H1 (cell line): ENCODE data around the gene LCMT1. TPM values are rescaled to one million over a fixed set of nuclear protein-coding genes. Genes with fewer than 3 reads are reported as not detected.

ENCODE experiments used
- CTCF ChIA-PET: fragments of 300-600 bp; sonication (Branson Sonifier 250); formaldehyde crosslinking; loops from one replicate; lab custom pipeline; 2021; ENCODE audit not compliant: partially characterized antibody; lab: Charles Lee
- POLR2A ChIA-PET: fragments of 300-600 bp; sonication (Branson Sonifier 250); formaldehyde crosslinking; loops from one replicate; lab custom pipeline; 2021; ENCODE audit warnings: inconsistent platforms; ENCODE audit not compliant: partially characterized antibody; lab: Charles Lee
- DNase-seq, 2 experiments: peaks; one replicate each; pipeline versions ENCODE4 v3.0.0 to v3.0.0-alpha.2; 2010 to 2022; ENCODE audit warnings: low spot score in 2 of 2, low read depth in 1 of 2, mixed read lengths in 1 of 2
- FAIRE-seq: peaks from 2 replicates; lab custom pipeline; 2011; peaks lifted over from hg19 to GRCh38; lab: Jason Lieb, UNC
- H2AFZ ChIP-seq: 2 replicates; pipeline ENCODE4 v1.8.1; 2012; ENCODE audit warnings: low read length, inconsistent platforms
- H2AK5ac ChIP-seq: 2 replicates; pipeline ENCODE4 v1.6.1; 2013; ENCODE audit warnings: low read depth, low read length
- H2BK120ac ChIP-seq: replicated peaks from 2 replicates; pipeline ENCODE3; 2013; ENCODE audit warnings: low read depth, low read length, inconsistent platforms
- H2BK12ac ChIP-seq: 2 replicates; pipeline ENCODE4 v1.6.1; 2013; ENCODE audit warnings: low read depth, low read length
- H2BK15ac ChIP-seq: 2 replicates; pipeline ENCODE4 v1.6.1; 2013; ENCODE audit warnings: low read length
- H2BK20ac ChIP-seq: 2 replicates; pipeline ENCODE4 v1.6.1; 2013; ENCODE audit warnings: low read length
- H2BK5ac ChIP-seq: 2 replicates; pipeline ENCODE4 v1.6.1; 2013; ENCODE audit warnings: low read depth, low read length
- H3K14ac ChIP-seq: 2 replicates; pipeline ENCODE4 v1.6.1; 2013; ENCODE audit warnings: inconsistent platforms; ENCODE audit not compliant: insufficient read length
- H3K18ac ChIP-seq: 2 replicates; pipeline ENCODE4 v1.6.1; 2013; ENCODE audit warnings: low read length; ENCODE audit errors: extremely low read depth
- H3K23ac ChIP-seq: 2 replicates; pipeline ENCODE4 v1.6.1; 2013; ENCODE audit warnings: inconsistent platforms; ENCODE audit not compliant: insufficient read length
- H3K23me2 ChIP-seq: 2 replicates; pipeline ENCODE4 v1.6.1; 2013; ENCODE audit warnings: low read depth, low read length
- H3K27ac ChIP-seq: 2 replicates; pipeline ENCODE4 v1.6.1; 2011; ENCODE audit warnings: low read depth, low read length, inconsistent platforms
- H3K27me3 ChIP-seq, 4 experiments: replicated peaks in 1 of 4; 1 replicate in 1 of 4; 2 replicates in 3 of 4; pipeline versions ENCODE4 v1.6.1 to v1.8.1; 2011 to 2013; ENCODE audit warnings: low read length in 3 of 4, mild to moderate bottlenecking in 3 of 4, inconsistent platforms in 2 of 4, mixed read lengths in 2 of 4, moderate library complexity in 1 of 4; ENCODE audit not compliant: control insufficient read depth in 3 of 4, insufficient read depth in 3 of 4; ENCODE audit errors: extremely low read depth in 1 of 4
- H3K36me3 ChIP-seq, 4 experiments: 2 replicates each; pipeline versions ENCODE4 v1.6.1 to v1.8.1; 2011 to 2013; ENCODE audit warnings: mild to moderate bottlenecking in 4 of 4, low read length in 3 of 4, moderate library complexity in 2 of 4, control low read depth in 1 of 4, inconsistent platforms in 1 of 4; ENCODE audit not compliant: insufficient read depth in 4 of 4, control insufficient read depth in 2 of 4
- H3K4ac ChIP-seq: replicated peaks from 2 replicates; pipeline ENCODE3; 2013; ENCODE audit warnings: low read length, low read depth, mixed read lengths, inconsistent platforms; ENCODE audit not compliant: insufficient read length
- H3K4me1 ChIP-seq, 4 experiments: replicated peaks in 1 of 4; 1 replicate in 1 of 4; 2 replicates in 3 of 4; pipeline versions ENCODE4 v1.6.1 to v1.8.1; 2011 to 2013; ENCODE audit warnings: low read length in 3 of 4, inconsistent platforms in 2 of 4, mixed read lengths in 1 of 4; ENCODE audit not compliant: insufficient read depth in 4 of 4, control insufficient read depth in 3 of 4
- H3K4me2 ChIP-seq, 2 experiments: 2 replicates each; pipeline versions ENCODE4 v1.6.1 to v1.8.1; 2011 to 2013; ENCODE audit warnings: low read depth in 2 of 2, low read length in 2 of 2, control low read depth in 1 of 2, inconsistent platforms in 1 of 2, mild to moderate bottlenecking in 1 of 2; ENCODE audit not compliant: insufficient read depth in 1 of 2
- H3K4me3 ChIP-seq, 4 experiments: fragments of 200-600, 300-600 bp in 1 of 4; sonication (generic), shearing (Covaris generic), sonication (Bioruptor Twin) in 1 of 4; 2 replicates each; pipeline versions ENCODE4 v1.5.1 to v1.8.1; 2011 to 2016; ENCODE audit warnings: low read length in 4 of 4, low read depth in 3 of 4, control low read depth in 2 of 4, inconsistent platforms in 2 of 4, mild to moderate bottlenecking in 2 of 4, mixed read lengths in 1 of 4, moderate library complexity in 1 of 4; ENCODE audit not compliant: insufficient read depth in 2 of 4; ENCODE audit errors: extremely low read depth in 1 of 4
- H3K56ac ChIP-seq: replicated peaks from 2 replicates; pipeline ENCODE3; 2013; ENCODE audit warnings: low read depth, mild to moderate bottlenecking, mixed read lengths, low read length, inconsistent platforms; ENCODE audit not compliant: insufficient read length
- H3K79me1 ChIP-seq: 2 replicates; pipeline ENCODE4 v1.6.1; 2013; ENCODE audit warnings: low read depth, low read length, control low read depth
- H3K79me2 ChIP-seq, 2 experiments: 2 replicates each; pipeline versions ENCODE4 v1.6.1 to v1.8.1; 2012 to 2013; ENCODE audit warnings: low read length in 2 of 2, mild to moderate bottlenecking in 2 of 2, inconsistent platforms in 1 of 2; ENCODE audit not compliant: insufficient read depth in 2 of 2, control insufficient read depth in 1 of 2
- H3K9ac ChIP-seq, 4 experiments: replicated peaks in 1 of 4; 1 replicate in 1 of 4; 2 replicates in 3 of 4; pipeline versions ENCODE4 v1.6.1 to v1.8.1; 2011 to 2013; ENCODE audit warnings: low read depth in 3 of 4, low read length in 3 of 4, control low read depth in 2 of 4, mild to moderate bottlenecking in 2 of 4, moderate library complexity in 2 of 4, inconsistent platforms in 1 of 4; ENCODE audit errors: extremely low read depth in 1 of 4
- H3K9me3 ChIP-seq, 2 experiments: 2 replicates each; pipeline versions ENCODE4 v1.6.1 to v1.8.1; 2012 to 2013; ENCODE audit warnings: mild to moderate bottlenecking in 2 of 2, moderate library complexity in 2 of 2, control low read depth in 1 of 2, inconsistent platforms in 1 of 2, low read depth in 1 of 2, low read length in 1 of 2, mixed read lengths in 1 of 2; ENCODE audit not compliant: insufficient read depth in 2 of 2
- H4K20me1 ChIP-seq, 2 experiments: replicated peaks in 1 of 2; 2 replicates each; pipeline versions ENCODE3 to v1.8.1; 2011 to 2013; ENCODE audit warnings: inconsistent platforms in 2 of 2, low read length in 2 of 2, mild to moderate bottlenecking in 1 of 2; ENCODE audit not compliant: insufficient read depth in 2 of 2, control insufficient read depth in 1 of 2
- H4K5ac ChIP-seq: 2 replicates; pipeline ENCODE4 v1.6.1; 2013; ENCODE audit warnings: low read length, low read depth, mixed read lengths, inconsistent platforms; ENCODE audit not compliant: insufficient read length
- H4K8ac ChIP-seq: 2 replicates; pipeline ENCODE4 v1.8.0; 2013; ENCODE audit warnings: mild to moderate bottlenecking, moderate library complexity, low read length, inconsistent platforms; ENCODE audit not compliant: insufficient read depth; ENCODE audit errors: extremely low read depth
- H4K91ac ChIP-seq: replicated peaks from 2 replicates; pipeline ENCODE3; 2013; ENCODE audit warnings: low read length, mixed read lengths, inconsistent platforms; ENCODE audit not compliant: insufficient read length
- CBX5 ChIP-seq: fragments of 300-800, 300-1000 bp; sonication (generic); IDR thresholded peaks from 2 replicates; pipeline ENCODE4 v1.7.1; 2016; ENCODE audit warnings: antibody characterized with exemption, low read length, low read depth
- CBX8 ChIP-seq: fragments of 300-800, 300-1000 bp; sonication (generic); IDR thresholded peaks from 2 replicates; pipeline ENCODE4 v1.7.1; 2016; ENCODE audit warnings: low read depth, low read length, borderline replicate concordance
- CREB1 ChIP-seq: IDR thresholded peaks from 2 replicates; pipeline ENCODE4 v1.6.1; 2012; ENCODE audit warnings: inconsistent platforms
- CTCF ChIP-seq, 3 experiments: IDR thresholded peaks; 1 replicate in 2 of 3; 2 replicates in 1 of 3; pipeline versions ENCODE4 v1.5.1 to v1.6.1; 2011; ENCODE audit warnings: low read length in 3 of 3, mild to moderate bottlenecking in 3 of 3, inconsistent platforms in 2 of 3, low read depth in 1 of 3, moderate library complexity in 1 of 3; ENCODE audit not compliant: insufficient read depth in 1 of 3; ENCODE audit errors: control extremely low read depth in 1 of 3
- NRF1 ChIP-seq: IDR thresholded peaks from 2 replicates; pipeline ENCODE4 v1.6.1; 2011; ENCODE audit warnings: mild to moderate bottlenecking, low read depth, low read length, improper control_type of control experiment
- POLR2A ChIP-seq, 2 experiments: IDR thresholded peaks; 1 replicate in 1 of 2; 2 replicates in 1 of 2; pipeline ENCODE4 v1.6.1; 2011; ENCODE audit warnings: low read depth in 2 of 2, low read length in 2 of 2, mild to moderate bottlenecking in 2 of 2; ENCODE audit errors: control extremely low read depth in 1 of 2
- SP4 ChIP-seq: IDR thresholded peaks from 2 replicates; pipeline ENCODE4 v1.6.1; 2012; ENCODE audit warnings: low read length, inconsistent platforms
- TEAD4 ChIP-seq: IDR thresholded peaks from 2 replicates; pipeline ENCODE4 v1.6.1; 2012; ENCODE audit warnings: low read depth, low read length, inconsistent platforms, mixed read lengths
- WGBS, 2 experiments: shearing (Covaris generic) in 1 of 2; methylation state at CpG; one replicate each; pipeline versions ENCODE4 v1.1.6 to v1.1.7; 2013 to 2015; ENCODE audit warnings: low lambda C conversion rate in 2 of 2, mixed read lengths in 2 of 2, inconsistent platforms in 1 of 2, low coverage in 1 of 2, missing lambda C conversion rate in 1 of 2; ENCODE audit not compliant: insufficient replicate concordance in 2 of 2, insufficient coverage in 1 of 2, insufficient read length in 1 of 2; ENCODE audit errors: extremely low coverage in 1 of 2, missing lambda C conversion rate in 1 of 2; 5-methylcytosine and 5-hydroxymethylcytosine counted together
- polyA plus RNA-seq, 7 experiments: library from polyadenylated mRNA; depleted of rRNA in 3 of 7; stranded (reverse) in 5 of 7; unstranded in 2 of 7; fragments of >200 nt in 5 of 7; fragments of 200-250 nt in 2 of 7; gene quantifications; 1 replicate in 5 of 7; 2 replicates in 1 of 7; 4 replicates in 1 of 7; pipeline versions ENCODE4 v1.2.1 to v1.2.3, GENCODE V29; 2011 to 2013; ENCODE audit warnings: missing spikeins in 2 of 7, mixed read lengths in 2 of 7
- total RNA-seq: library from RNA; stranded (reverse); fragmentation: NEBNext Ultra II Directional; extraction: Animal tissue kit (Norgen Biotek cat#: 25700); gene quantifications from 2 replicates; pipeline ENCODE4 v1.2.1, GENCODE V29; 2021

LCMT1 gene
- total and polyA plus RNA-seq, 2 of the 8 experiments (the other 6 are each of a cell fraction or from before 2014, with no cell fraction given), result 61.0 to 80.8 TPM

DNA sequence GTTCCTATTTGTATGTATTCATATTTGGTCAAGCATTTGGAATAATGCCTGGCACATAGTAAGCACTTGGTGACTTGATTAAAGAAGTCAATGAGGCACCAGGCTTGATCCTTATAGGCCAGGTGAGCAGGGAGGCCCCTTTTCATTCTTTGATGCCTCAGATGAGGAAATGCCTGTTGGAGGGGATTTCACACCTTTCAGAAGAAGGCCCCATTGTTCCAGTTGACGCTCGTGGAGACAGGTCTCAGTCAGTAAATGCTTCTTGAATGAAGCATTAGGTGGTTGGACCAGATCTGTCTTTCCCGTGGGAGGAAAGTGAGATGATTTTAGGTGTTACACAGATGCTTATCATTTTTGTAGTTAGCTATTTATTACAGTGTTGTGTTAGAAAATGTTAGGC, 13.0 kb downstream of the LCMT1 start:
- H3K4ac ChIP-seq, result no peak overlapping the region
- no peak overlapping the region for H2BK15ac ChIP-seq
- peaks cover 0 to 17% of the 10 kb centered on the region in 2 experiments for H4K20me1 ChIP-seq
- TF ChIP-seq CBX8, result no peak
- TF ChIP-seq SP4, result no peak
- no peak for TF ChIP-seq CTCF (IDR thresholded peaks at IDR 0.05; ENCODE audit: control extremely low read depth in 1 of 3, insufficient read depth in 1 of 3, low read depth in 1 of 3, low read length in 3 of 3)
- no peak for TF ChIP-seq TEAD4
- no peak for TF ChIP-seq CBX5
- TF ChIP-seq POLR2A (IDR thresholded peaks at IDR 0.05; ENCODE audit: control extremely low read depth in 1 of 2, low read depth in 2 of 2, low read length in 2 of 2), result no peak
- no peak for TF ChIP-seq NRF1
- TF ChIP-seq CREB1, result no peak
- WGBS, 2 experiments, result 82% methylated on average over 3 of the region's 3 CpGs; no CpG with 5 or more reads in 1 of the 2 experiments
- H2AK5ac ChIP-seq, result no peak overlapping the region
- H3K14ac ChIP-seq, result no peak overlapping the region
- ChIA-PET POLR2A (no interaction called here), CTCF (interaction anchor here (0.6 kb wide), 1 partner anchor 36 kb away, joined by 3 read pairs; no protein-coding TSS in a partner anchor)
- H3K23ac ChIP-seq, result no peak overlapping the region
- no peaks in the 10 kb centered on the region for H3K4me1 ChIP-seq
- no peak overlapping the region for H2BK120ac ChIP-seq
- no peak overlapping the region for H2AFZ ChIP-seq
- H3K23me2 ChIP-seq, result no peaks in the 10 kb centered on the region
- H4K5ac ChIP-seq, result no peak overlapping the region
- H3K27ac ChIP-seq, result no peak overlapping the region
- H4K8ac ChIP-seq, result no peak overlapping the region
- no peak overlapping the region for H3K56ac ChIP-seq
- peaks cover 3% of the 10 kb centered on the region; the same call in 1 of the 2 replicates for H3K79me1 ChIP-seq
- FAIRE-seq, result no peak
- DNase-seq, result no peak
- H4K91ac ChIP-seq, result no peak overlapping the region
- no peak overlapping the region for H2BK12ac ChIP-seq
- no peak overlapping the region for H3K18ac ChIP-seq
- H3K27me3 ChIP-seq, result peaks cover 0 to 1% (median 0%) of the 10 kb centered on the region in 4 experiments; a peak in 1 of 7 replicates
- H3K4me2 ChIP-seq, result no peak overlapping the region
- no peak overlapping the region for H3K4me3 ChIP-seq
- H2BK5ac ChIP-seq, result no peak overlapping the region
- H3K9ac ChIP-seq, result no peak overlapping the region
- H3K9me3 ChIP-seq, result no peaks in the 10 kb centered on the region
- no peak overlapping the region for H2BK20ac ChIP-seq
- H3K79me2 ChIP-seq, result peaks cover 0 to 44% of the 10 kb centered on the region in 2 experiments; a peak in 2 of 4 replicates
- H3K36me3 ChIP-seq, result peaks cover 2 to 21% (median 4%) of the 10 kb centered on the region in 4 experiments; a peak in 5 of 8 replicates
